Endodermal cell (in vitro differentiated cells): Measurements from ENCODE around the gene MYO1B. TPM values are rescaled to one million over a fixed set of nuclear protein-coding genes. Genes with fewer than 3 reads are reported as not detected.

Experiments
- DNase-seq: peaks from one replicate; pipeline ENCODE4 v3.0.0-alpha.2; 2017
- H3K27ac ChIP-seq: 2 replicates; pipeline ENCODE4 v1.5.1; 2013; ENCODE audit warnings: mild to moderate bottlenecking, low read depth, low read length, moderate library complexity
- H3K27me3 ChIP-seq: 2 replicates; pipeline ENCODE4 v1.6.1; 2013; ENCODE audit warnings: mild to moderate bottlenecking, low read length, moderate library complexity; ENCODE audit not compliant: insufficient read depth, control insufficient read depth, poor library complexity, severe bottlenecking
- H3K36me3 ChIP-seq: 2 replicates; pipeline ENCODE4 v1.7.0; 2013; ENCODE audit warnings: mild to moderate bottlenecking, low read length, moderate library complexity; ENCODE audit not compliant: control insufficient read depth, insufficient read depth
- H3K4me1 ChIP-seq: one replicate; pipeline ENCODE4 v1.7.0; 2013; ENCODE audit warnings: low read length; ENCODE audit not compliant: control insufficient read depth, insufficient read depth
- H3K4me3 ChIP-seq: 2 replicates; pipeline ENCODE4 v1.5.1; 2013; ENCODE audit warnings: mild to moderate bottlenecking, low read length, moderate library complexity
- H3K9ac ChIP-seq: 2 replicates; pipeline ENCODE4 v1.6.1; 2013; ENCODE audit warnings: mild to moderate bottlenecking, low read length, moderate library complexity; ENCODE audit not compliant: poor library complexity, severe bottlenecking; ENCODE audit errors: extremely low read depth
- H3K9me3 ChIP-seq: 2 replicates; pipeline ENCODE4 v1.6.1; 2013; ENCODE audit warnings: mild to moderate bottlenecking, low read length, moderate library complexity; ENCODE audit not compliant: control insufficient read depth
- H3K27ac Mint-ChIP-seq: 2 replicates; pipeline ENCODE4 v1.8.0; 2020; ENCODE audit warnings: mixed read lengths
- H3K27me3 Mint-ChIP-seq: 2 replicates; pipeline ENCODE4 v1.8.0; 2021; ENCODE audit warnings: mild to moderate bottlenecking, mixed read lengths; ENCODE audit not compliant: insufficient read depth
- H3K36me3 Mint-ChIP-seq: 2 replicates; pipeline ENCODE4 v1.8.0; 2020; ENCODE audit warnings: low read depth, mixed read lengths
- H3K4me1 Mint-ChIP-seq: 2 replicates; pipeline ENCODE4 v1.8.0; 2020; ENCODE audit warnings: mixed read lengths
- H3K4me3 Mint-ChIP-seq: 2 replicates; pipeline ENCODE4 v1.8.0; 2020; ENCODE audit warnings: mild to moderate bottlenecking, moderate library complexity, mixed read lengths
- H3K9me3 Mint-ChIP-seq: 2 replicates; pipeline ENCODE4 v1.8.0; 2020; ENCODE audit warnings: mild to moderate bottlenecking, mixed read lengths
- WGBS, 2 experiments: methylation state at CpG; one replicate each; pipeline versions ENCODE4 v1.1.5 to v1.1.7; 2013; ENCODE audit warnings: missing lambda C conversion rate in 2 of 2, mixed read lengths in 1 of 2; ENCODE audit not compliant: insufficient coverage in 1 of 2, insufficient read length in 1 of 2; 5-methylcytosine and 5-hydroxymethylcytosine counted together
- total RNA-seq, 2 donors: library from RNA; stranded (reverse); fragmentation: NEBNext Ultra II Directional in 1 of 2; extraction: Animal tissue kit (Norgen Biotek cat#: 25700) in 1 of 2; gene quantifications; 2 replicates in 1 of 2; 3 replicates in 1 of 2; pipeline ENCODE4 v1.2.1, GENCODE V29; 2021
- TF ChIP-seq, protein P1 (sequence below): fragments of 200-600 bp; sonication (generic); conservative IDR thresholded peaks from 2 replicates; pipeline ENCODE4 v1.5.0; 2021; ENCODE audit warnings: antibody characterized with exemption, mild to moderate bottlenecking

The MYO1B gene
- total RNA-seq, 2 donors from 2014 or later: 145 to 154 TPM

DNA sequence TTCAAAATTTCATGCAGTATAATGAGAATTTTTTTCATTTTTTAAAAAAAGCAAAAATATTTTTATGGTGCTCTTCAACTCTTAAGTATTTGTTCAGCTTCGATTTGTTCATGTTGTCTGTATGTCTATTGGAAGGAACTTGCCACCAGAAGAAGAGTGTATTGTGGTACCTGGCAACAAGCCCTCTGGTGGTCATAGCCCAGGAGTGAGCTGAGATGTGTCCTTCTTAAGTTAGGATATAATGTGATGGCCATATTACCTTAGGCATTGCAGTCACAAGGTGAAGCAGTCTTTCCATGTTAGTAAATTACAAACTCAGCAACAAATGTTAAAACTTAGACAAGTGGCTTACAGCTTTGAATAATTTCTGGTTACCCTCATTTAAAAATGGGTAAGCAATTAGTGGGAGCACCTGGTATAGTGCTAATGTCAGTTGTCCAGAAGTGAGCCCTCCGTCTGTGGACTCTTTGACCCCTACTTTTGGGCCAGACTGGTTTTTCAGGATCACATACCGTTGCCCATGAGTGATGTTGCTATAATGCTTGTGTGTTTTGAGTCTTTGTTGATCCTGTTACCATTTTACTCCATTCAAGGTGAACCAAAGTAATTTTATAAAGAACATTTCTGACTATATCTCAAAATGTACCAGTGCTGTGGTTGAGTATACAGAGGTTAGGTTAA is 57.4 kb downstream of the MYO1B start:
- Histone ChIP-seq H3K36me3 (peaks cover 45% of the 10 kb centered on the region), H3K4me3 (peak overlapping the region; percentile 67), H3K27me3 (no peaks in the 10 kb centered on the region), H3K27ac (no peak overlapping the region), H3K9me3 (no peaks in the 10 kb centered on the region), H3K9ac (no peak overlapping the region), H3K4me1 (peaks cover 17% of the 10 kb centered on the region)
- DNase-seq: peak; percentile 69
- 83 to 100% methylated on average over 1 to 3 of the region's 3 CpGs for WGBS, 2 experiments
- H3K27ac Mint-ChIP-seq: no peak overlapping the region
- peaks cover 33% of the 10 kb centered on the region for H3K4me1 Mint-ChIP-seq
- H3K27me3 Mint-ChIP-seq: no peaks in the 10 kb centered on the region
- H3K9me3 Mint-ChIP-seq: no peaks in the 10 kb centered on the region
- TF ChIP-seq, protein P1, sequence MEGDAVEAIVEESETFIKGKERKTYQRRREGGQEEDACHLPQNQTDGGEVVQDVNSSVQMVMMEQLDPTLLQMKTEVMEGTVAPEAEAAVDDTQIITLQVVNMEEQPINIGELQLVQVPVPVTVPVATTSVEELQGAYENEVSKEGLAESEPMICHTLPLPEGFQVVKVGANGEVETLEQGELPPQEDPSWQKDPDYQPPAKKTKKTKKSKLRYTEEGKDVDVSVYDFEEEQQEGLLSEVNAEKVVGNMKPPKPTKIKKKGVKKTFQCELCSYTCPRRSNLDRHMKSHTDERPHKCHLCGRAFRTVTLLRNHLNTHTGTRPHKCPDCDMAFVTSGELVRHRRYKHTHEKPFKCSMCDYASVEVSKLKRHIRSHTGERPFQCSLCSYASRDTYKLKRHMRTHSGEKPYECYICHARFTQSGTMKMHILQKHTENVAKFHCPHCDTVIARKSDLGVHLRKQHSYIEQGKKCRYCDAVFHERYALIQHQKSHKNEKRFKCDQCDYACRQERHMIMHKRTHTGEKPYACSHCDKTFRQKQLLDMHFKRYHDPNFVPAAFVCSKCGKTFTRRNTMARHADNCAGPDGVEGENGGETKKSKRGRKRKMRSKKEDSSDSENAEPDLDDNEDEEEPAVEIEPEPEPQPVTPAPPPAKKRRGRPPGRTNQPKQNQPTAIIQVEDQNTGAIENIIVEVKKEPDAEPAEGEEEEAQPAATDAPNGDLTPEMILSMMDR: peak; percentile 84
- peaks cover 17% of the 10 kb centered on the region for H3K36me3 Mint-ChIP-seq
- H3K4me3 Mint-ChIP-seq: no peak overlapping the region

DNA sequence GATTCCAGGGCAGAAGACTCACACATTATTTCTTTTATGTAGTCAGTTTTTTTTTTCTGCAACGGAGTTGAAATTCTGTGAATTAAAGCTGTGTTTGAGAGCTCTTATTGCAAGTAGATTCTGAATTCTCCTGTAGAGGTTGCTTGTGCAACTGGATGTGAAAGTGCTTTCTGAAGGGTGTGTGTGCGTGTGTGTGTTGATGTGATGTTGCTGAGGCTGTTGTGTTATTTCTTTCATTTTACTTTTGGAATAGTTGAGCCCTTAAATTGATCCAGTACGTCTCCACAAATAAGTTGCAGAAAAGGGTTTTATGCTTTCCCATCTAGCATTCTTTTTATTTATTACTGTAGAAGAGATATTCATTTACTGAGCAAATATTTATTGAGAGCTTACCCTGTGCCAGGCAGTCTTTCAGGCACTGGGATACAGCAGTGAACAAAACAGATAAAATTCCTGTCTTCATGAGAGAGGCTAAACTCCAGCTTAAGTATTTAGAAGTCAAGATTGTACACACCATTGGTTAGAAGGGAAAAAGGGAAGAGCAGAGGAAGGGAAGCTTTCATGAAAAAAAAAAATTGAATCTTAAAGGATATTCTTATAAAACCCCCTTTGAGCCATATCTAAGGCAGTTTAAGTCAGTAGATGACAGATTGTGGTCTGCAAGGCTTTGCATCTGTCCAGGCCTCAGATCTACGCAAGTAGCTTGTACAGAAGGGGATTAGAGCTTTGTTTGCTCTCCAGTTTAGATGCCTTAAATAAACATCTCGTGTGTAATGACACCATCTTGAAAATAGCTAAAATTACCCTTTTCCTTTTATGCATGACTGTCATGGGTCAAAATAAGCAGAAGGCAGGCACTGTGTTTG is 58.2 kb downstream of the MYO1B start:
- peaks cover 16% of the 10 kb centered on the region for H3K36me3 Mint-ChIP-seq
- H3K27me3 Mint-ChIP-seq: no peaks in the 10 kb centered on the region
- TF ChIP-seq, protein P1: no peak
- H3K27ac Mint-ChIP-seq: peak overlapping the region; percentile 63
- DNase-seq: no peak
- no peak overlapping the region for H3K4me3 Mint-ChIP-seq
- Histone ChIP-seq H3K4me1 (peaks cover 17% of the 10 kb centered on the region), H3K4me3 (peak overlapping the region; percentile 67), H3K36me3 (peaks cover 46% of the 10 kb centered on the region), H3K9me3 (no peaks in the 10 kb centered on the region), H3K9ac (no peak overlapping the region), H3K27ac (no peak overlapping the region), H3K27me3 (no peaks in the 10 kb centered on the region)
- H3K4me1 Mint-ChIP-seq: peaks cover 37% of the 10 kb centered on the region
- WGBS, 2 experiments: 76 to 100% methylated on average over 1 to 5 of the region's 5 CpGs
- H3K9me3 Mint-ChIP-seq: no peaks in the 10 kb centered on the region

DNA sequence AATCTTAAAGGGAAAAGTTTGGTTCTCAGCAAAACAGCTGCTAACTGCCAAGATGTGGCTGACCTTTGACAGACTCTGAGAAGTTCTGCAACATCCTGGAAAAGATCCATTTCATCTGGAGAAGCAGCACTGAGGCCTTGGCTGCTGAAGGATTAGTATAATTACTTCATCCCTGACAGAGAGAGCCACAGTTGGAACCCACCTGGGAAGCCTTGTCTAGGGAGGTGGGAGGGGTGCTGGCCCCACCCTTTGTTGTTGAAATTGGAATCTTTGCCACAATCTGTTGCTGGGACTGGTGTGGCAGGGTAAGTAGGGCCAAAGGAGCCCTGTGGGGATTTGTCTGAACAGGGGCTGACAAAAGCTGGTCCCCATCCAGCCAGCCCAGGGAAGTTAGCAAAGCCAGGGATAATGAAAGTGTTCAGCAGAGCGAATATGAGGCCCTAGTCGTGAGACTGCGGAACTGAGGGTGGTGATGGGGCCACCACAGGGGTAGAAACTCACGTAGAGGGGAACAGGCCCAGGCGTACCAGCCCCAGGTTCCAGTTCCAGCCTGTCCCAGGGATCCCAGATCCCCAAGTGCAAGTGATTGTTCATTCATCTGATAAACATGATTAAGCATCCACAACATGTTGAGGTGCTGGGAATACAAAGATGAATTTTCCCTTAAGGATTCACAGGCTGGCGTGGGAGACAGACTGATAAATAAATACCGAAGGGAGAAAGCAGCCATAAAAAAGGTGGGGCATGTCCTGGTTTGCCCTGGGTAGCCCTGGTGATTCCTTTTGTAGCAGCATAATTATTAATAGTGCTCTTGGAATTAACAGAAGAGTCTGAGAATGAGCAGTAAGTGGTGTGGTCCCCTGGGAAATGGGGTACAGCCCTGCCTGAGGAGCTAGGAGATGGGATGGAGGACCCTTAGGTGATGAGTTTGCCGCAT is 60.0 kb downstream of the MYO1B start:
- WGBS, 2 experiments: 95 to 98% methylated on average over 7 to 8 of the region's 8 CpGs
- H3K9me3 ChIP-seq: no peaks in the 10 kb centered on the region
- TF ChIP-seq, protein P1: no peak
- H3K4me1 Mint-ChIP-seq: peaks cover 37% of the 10 kb centered on the region
- no peak overlapping the region for H3K9ac ChIP-seq
- no peak overlapping the region for H3K4me3 Mint-ChIP-seq
- DNase-seq: no peak
- no peak overlapping the region for H3K27ac ChIP-seq
- H3K4me1 ChIP-seq: peaks cover 17% of the 10 kb centered on the region
- no peak overlapping the region for H3K4me3 ChIP-seq
- H3K27me3 ChIP-seq: no peaks in the 10 kb centered on the region
- H3K36me3 Mint-ChIP-seq: peaks cover 14% of the 10 kb centered on the region
- H3K27ac Mint-ChIP-seq: no peak overlapping the region
- H3K9me3 Mint-ChIP-seq: no peaks in the 10 kb centered on the region
- no peaks in the 10 kb centered on the region for H3K27me3 Mint-ChIP-seq
- peaks cover 30% of the 10 kb centered on the region for H3K36me3 ChIP-seq
